Keratinocyte (primary cell): ENCODE data around the gene ATP5F1E. TPM values are rescaled to one million over a fixed set of nuclear protein-coding genes. Genes with fewer than 3 reads are reported as not detected.

Experiments
- DNase-seq: peaks from one replicate; pipeline ENCODE4 v3.0.0-alpha.2; 2011; ENCODE audit warnings: low read depth, missing footprints, low spot score
- FAIRE-seq: peaks from 2 replicates; lab custom pipeline; 2011; peaks lifted over from hg19 to GRCh38; lab: Jason Lieb, UNC
- H2AFZ ChIP-seq: 2 replicates; pipeline ENCODE4 v1.6.0; 2012; ENCODE audit warnings: low read length, control low read depth, inconsistent platforms; ENCODE audit not compliant: control insufficient read depth
- H3K27ac ChIP-seq: 2 replicates; pipeline ENCODE4 v1.5.1; 2011; ENCODE audit warnings: low read length; ENCODE audit not compliant: control insufficient read depth, insufficient read depth
- H3K27me3 ChIP-seq: 3 replicates; pipeline ENCODE4 v1.6.0; 2011; ENCODE audit warnings: low read length; ENCODE audit not compliant: control insufficient read depth, insufficient read depth; ENCODE audit errors: extremely low read depth
- H3K36me3 ChIP-seq, 2 experiments: 2 replicates in 1 of 2; 3 replicates in 1 of 2; pipeline ENCODE4 v1.5.1; 2011; ENCODE audit warnings: low read length in 2 of 2, mild to moderate bottlenecking in 1 of 2; ENCODE audit not compliant: control insufficient read depth in 2 of 2, insufficient read depth in 2 of 2; ENCODE audit errors: extremely low read depth in 1 of 2
- H3K4me1 ChIP-seq: 3 replicates; pipeline ENCODE4 v1.5.1; 2011; ENCODE audit warnings: low read length; ENCODE audit not compliant: control insufficient read depth, insufficient read depth; ENCODE audit errors: extremely low read depth
- H3K4me2 ChIP-seq: 3 replicates; pipeline ENCODE4 v1.6.0; 2011; ENCODE audit warnings: low read depth, low read length; ENCODE audit not compliant: control insufficient read depth, insufficient read depth; ENCODE audit errors: extremely low read depth
- H3K4me3 ChIP-seq, 3 experiments: fragments of 200-600 bp in 1 of 3; sonication (generic) in 1 of 3; 2 replicates in 2 of 3; 3 replicates in 1 of 3; pipeline ENCODE4 v1.5.1; 2011 to 2016; ENCODE audit warnings: low read length in 3 of 3, mild to moderate bottlenecking in 3 of 3, control low read depth in 2 of 3, inconsistent platforms in 1 of 3, low read depth in 1 of 3, mixed read lengths in 1 of 3, mixed run types in 1 of 3, moderate library complexity in 1 of 3; ENCODE audit not compliant: control insufficient read depth in 2 of 3, insufficient read depth in 2 of 3; ENCODE audit errors: extremely low read depth in 1 of 3
- H3K79me2 ChIP-seq: 2 replicates; pipeline ENCODE4 v1.6.0; 2012; ENCODE audit warnings: low read length; ENCODE audit not compliant: control insufficient read depth, insufficient read depth
- H3K9ac ChIP-seq: 3 replicates; pipeline ENCODE4 v1.6.0; 2011; ENCODE audit warnings: low read length; ENCODE audit not compliant: control insufficient read depth, insufficient read depth; ENCODE audit errors: extremely low read depth
- H3K9me1 ChIP-seq: 3 replicates; pipeline ENCODE4 v1.6.0; 2011; ENCODE audit warnings: low read length; ENCODE audit not compliant: control insufficient read depth, insufficient read depth; ENCODE audit errors: extremely low read depth
- H3K9me3 ChIP-seq: 2 replicates; pipeline ENCODE4 v1.5.1; 2012; ENCODE audit warnings: low read depth, low read length; ENCODE audit not compliant: control insufficient read depth
- H4K20me1 ChIP-seq: 3 replicates; pipeline ENCODE4 v1.6.0; 2011; ENCODE audit warnings: low read length; ENCODE audit not compliant: control insufficient read depth, insufficient read depth; ENCODE audit errors: extremely low read depth
- CTCF ChIP-seq, 3 experiments: IDR thresholded peaks in 1 of 3; conservative IDR thresholded peaks in 1 of 3; optimal IDR thresholded peaks in 1 of 3; 2 replicates in 2 of 3; 3 replicates in 1 of 3; pipeline versions ENCODE3 to v1.5.1; 2011; ENCODE audit warnings: low read length in 3 of 3, mild to moderate bottlenecking in 3 of 3, moderate library complexity in 2 of 3, control low read depth in 1 of 3, inconsistent platforms in 1 of 3; ENCODE audit not compliant: insufficient read depth in 2 of 3; ENCODE audit errors: extremely low read depth in 1 of 3
- EZH2 ChIP-seq: IDR thresholded peaks from one replicate; pipeline ENCODE4 v1.6.1; 2012; ENCODE audit warnings: inconsistent platforms, mild to moderate bottlenecking, low read length, moderate library complexity
- dilution Hi-C: fragments of 300-500 bp; cut with MboI; formaldehyde crosslinking; loops from one replicate; pipeline ENCODE4 v1.7.0; 2020; ENCODE audit warnings: low sequenced_read_pairs; ENCODE audit not compliant: extremely low pct_ligation_motif_present
- polyA plus RNA-seq, 5 experiments: library from polyadenylated mRNA; depleted of rRNA in 3 of 5; stranded (reverse) in 3 of 5; stranded (forward) in 1 of 5; unstranded in 1 of 5; fragments of >200 nt; gene quantifications; 1 replicate in 1 of 5; 2 replicates in 3 of 5; 3 replicates in 1 of 5; pipeline versions ENCODE4 v1.2.1 to v1.2.3, GENCODE V29; 2011 to 2012; ENCODE audit warnings: missing spikeins in 2 of 5, low read depth in 1 of 5, low replicate concordance in 1 of 5

ATP5F1E gene
- polyA plus RNA-seq, 1 donor (not counting 4 experiments of a cell fraction or from before 2014, with no cell fraction given), result 99.7 TPM

- H3K4me1 ChIP-seq, result peaks cover 9% of the 10 kb centered on the region
- peaks cover 2% of the 10 kb centered on the region for H3K9me1 ChIP-seq
- H3K9ac ChIP-seq, result no peak overlapping the region
- H3K9me3 ChIP-seq, result no peaks in the 10 kb centered on the region
- FAIRE-seq, result no peak
- H4K20me1 ChIP-seq, result no peaks in the 10 kb centered on the region
- no peak overlapping the region for H2AFZ ChIP-seq
- no peaks in the 10 kb centered on the region for H3K27me3 ChIP-seq
- dilution Hi-C loops, result no loop called here
- no peak overlapping the region for H3K27ac ChIP-seq
- no peak overlapping the region for H3K4me3 ChIP-seq
- no peaks in the 10 kb centered on the region for H3K36me3 ChIP-seq
- DNase-seq, result no peak
- no peaks in the 10 kb centered on the region for H3K79me2 ChIP-seq
- TF ChIP-seq EZH2 (no peak), CTCF (optimal IDR thresholded peaks at IDR 0.05 in 1 of 3, IDR thresholded peaks at IDR 0.05 in 1 of 3, conservative IDR thresholded peaks at IDR 0.05 in 1 of 3; ENCODE audit: extremely low read depth in 1 of 3, insufficient read depth in 2 of 3, low read length in 3 of 3) (no peak)
- H3K4me2 ChIP-seq, result no peak overlapping the region
Observed at GRCh38 chr20:59047938-59048680, 16.0 kb upstream of the ATP5F1E start.

- Histone ChIP-seq H3K79me2 (peaks cover 7% of the 10 kb centered on the region), H3K9me1 (peaks cover 2% of the 10 kb centered on the region), H3K9ac (no peak overlapping the region), H4K20me1 (no peaks in the 10 kb centered on the region), H3K36me3 (no peaks in the 10 kb centered on the region), H3K27ac (no peak overlapping the region), H2AFZ (no peak overlapping the region), H3K4me1 (peaks cover 12% of the 10 kb centered on the region), H3K27me3 (no peaks in the 10 kb centered on the region), H3K4me2 (no peak overlapping the region), H3K4me3 (no peak overlapping the region), H3K9me3 (no peaks in the 10 kb centered on the region)
- FAIRE-seq (no peak), DNase-seq (no peak)
- dilution Hi-C loops, result no loop called here
- TF ChIP-seq EZH2, result no peak
- TF ChIP-seq CTCF (optimal IDR thresholded peaks at IDR 0.05 in 1 of 3, IDR thresholded peaks at IDR 0.05 in 1 of 3, conservative IDR thresholded peaks at IDR 0.05 in 1 of 3; ENCODE audit: extremely low read depth in 1 of 3, insufficient read depth in 2 of 3, low read length in 3 of 3), result no peak
Observed at GRCh38 chr20:59046862-59047261, 14.7 kb upstream of the ATP5F1E start.
